ENCODE data around the gene ZNF574.

GRCh38 chr19:42045575-42045974 is 30.4 kb upstream of the ZNF574 start:
- no peak for TF ChIP-seq CTCF (IDR thresholded peaks at IDR 0.05)
- TF ChIP-seq POLR2A (IDR thresholded peaks at IDR 0.05): no peak

All from adrenal gland (tissue), 5 donors.